Type B pancreatic cell (in vitro differentiated cells): ENCODE measurements around the gene GNB1L. TPM values are rescaled to one million over a fixed set of nuclear protein-coding genes. Genes with fewer than 3 reads are reported as not detected.

Experiments
- DNase-seq: peaks from one replicate; pipeline ENCODE4 v3.0.0; 2021; ENCODE audit warnings: mixed read lengths; ENCODE audit not compliant: unreplicated experiment; ENCODE audit errors: extremely low spot score
- H3K27ac Mint-ChIP-seq: 2 replicates; pipeline ENCODE4 v1.8.0; 2021; ENCODE audit warnings: mild to moderate bottlenecking, mixed read lengths
- H3K27me3 Mint-ChIP-seq: 2 replicates; pipeline ENCODE4 v1.8.0; 2021; ENCODE audit warnings: mixed read lengths
- H3K36me3 Mint-ChIP-seq: 2 replicates; pipeline ENCODE4 v1.8.0; 2021; ENCODE audit warnings: mixed read lengths
- H3K4me1 Mint-ChIP-seq: one replicate; pipeline ENCODE4 v1.8.0; 2021; ENCODE audit warnings: mixed read lengths; ENCODE audit not compliant: unreplicated experiment
- H3K4me3 Mint-ChIP-seq: 2 replicates; pipeline ENCODE4 v1.8.0; 2021; ENCODE audit warnings: mild to moderate bottlenecking, mixed read lengths
- H3K9me3 Mint-ChIP-seq: 2 replicates; pipeline ENCODE4 v1.8.0; 2021; ENCODE audit warnings: mixed read lengths
- total RNA-seq: library from RNA; stranded (reverse); gene quantifications from 2 replicates; pipeline ENCODE4 v1.2.1, GENCODE V29; 2021; ENCODE audit warnings: low replicate concordance
- TF ChIP-seq, protein P1 (sequence below): fragments of 200-600 bp; sonication (generic); conservative IDR thresholded peaks from 2 replicates; pipeline ENCODE4 v1.5.0; 2021; ENCODE audit warnings: antibody characterized with exemption, mild to moderate bottlenecking

GNB1L gene
- total RNA-seq, 1 donor from 2014 or later = 7.7 TPM

DNA sequence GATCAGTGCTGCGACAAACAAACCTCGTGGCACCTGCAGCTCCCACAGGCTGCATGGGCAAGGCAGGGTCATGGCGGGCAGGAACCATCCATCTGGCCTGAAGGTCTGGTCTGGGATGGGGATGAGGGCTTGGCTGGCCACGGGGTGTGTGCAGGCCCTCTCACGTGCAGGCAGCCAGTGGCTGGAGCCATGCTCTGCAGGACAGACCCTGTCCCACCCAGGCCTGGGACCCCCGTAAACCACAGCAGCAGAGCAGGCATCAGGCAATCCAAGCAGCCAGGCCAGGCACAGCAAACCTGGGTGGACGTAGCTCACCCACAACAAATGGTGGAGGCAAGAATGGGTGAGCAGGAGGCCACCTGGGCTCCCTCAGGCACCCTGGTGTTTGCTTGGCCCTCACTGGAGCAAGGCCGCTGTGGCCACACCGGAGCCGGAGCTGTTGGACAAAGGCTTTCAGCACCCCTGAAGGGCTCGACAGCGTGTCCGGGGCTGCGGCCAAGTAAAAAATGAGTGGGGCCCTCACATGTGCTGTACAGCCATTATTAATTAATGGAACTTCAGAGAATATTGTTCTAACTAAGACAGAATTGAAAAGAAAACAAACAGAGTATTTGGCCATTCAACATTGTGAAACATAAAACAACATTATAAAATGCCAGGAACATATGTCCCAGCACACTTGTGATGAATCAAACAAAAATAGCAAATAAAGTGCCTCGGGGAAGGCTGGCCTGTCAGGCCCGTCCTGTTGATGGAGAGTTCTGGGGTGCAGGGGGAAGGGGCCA lies 24.0 kb upstream of the GNB1L start:
- no peaks in the 10 kb centered on the region for H3K9me3 Mint-ChIP-seq
- peaks cover 21% of the 10 kb centered on the region for H3K4me1 Mint-ChIP-seq
- H3K4me3 Mint-ChIP-seq = peak overlapping the region; percentile 7
- TF ChIP-seq, protein P1, sequence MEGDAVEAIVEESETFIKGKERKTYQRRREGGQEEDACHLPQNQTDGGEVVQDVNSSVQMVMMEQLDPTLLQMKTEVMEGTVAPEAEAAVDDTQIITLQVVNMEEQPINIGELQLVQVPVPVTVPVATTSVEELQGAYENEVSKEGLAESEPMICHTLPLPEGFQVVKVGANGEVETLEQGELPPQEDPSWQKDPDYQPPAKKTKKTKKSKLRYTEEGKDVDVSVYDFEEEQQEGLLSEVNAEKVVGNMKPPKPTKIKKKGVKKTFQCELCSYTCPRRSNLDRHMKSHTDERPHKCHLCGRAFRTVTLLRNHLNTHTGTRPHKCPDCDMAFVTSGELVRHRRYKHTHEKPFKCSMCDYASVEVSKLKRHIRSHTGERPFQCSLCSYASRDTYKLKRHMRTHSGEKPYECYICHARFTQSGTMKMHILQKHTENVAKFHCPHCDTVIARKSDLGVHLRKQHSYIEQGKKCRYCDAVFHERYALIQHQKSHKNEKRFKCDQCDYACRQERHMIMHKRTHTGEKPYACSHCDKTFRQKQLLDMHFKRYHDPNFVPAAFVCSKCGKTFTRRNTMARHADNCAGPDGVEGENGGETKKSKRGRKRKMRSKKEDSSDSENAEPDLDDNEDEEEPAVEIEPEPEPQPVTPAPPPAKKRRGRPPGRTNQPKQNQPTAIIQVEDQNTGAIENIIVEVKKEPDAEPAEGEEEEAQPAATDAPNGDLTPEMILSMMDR = no peak
- H3K36me3 Mint-ChIP-seq = peaks cover 3% of the 10 kb centered on the region
- peaks cover 4% of the 10 kb centered on the region for H3K27me3 Mint-ChIP-seq
- H3K27ac Mint-ChIP-seq = peak overlapping the region; percentile 51
- DNase-seq = peak; percentile 68

DNA sequence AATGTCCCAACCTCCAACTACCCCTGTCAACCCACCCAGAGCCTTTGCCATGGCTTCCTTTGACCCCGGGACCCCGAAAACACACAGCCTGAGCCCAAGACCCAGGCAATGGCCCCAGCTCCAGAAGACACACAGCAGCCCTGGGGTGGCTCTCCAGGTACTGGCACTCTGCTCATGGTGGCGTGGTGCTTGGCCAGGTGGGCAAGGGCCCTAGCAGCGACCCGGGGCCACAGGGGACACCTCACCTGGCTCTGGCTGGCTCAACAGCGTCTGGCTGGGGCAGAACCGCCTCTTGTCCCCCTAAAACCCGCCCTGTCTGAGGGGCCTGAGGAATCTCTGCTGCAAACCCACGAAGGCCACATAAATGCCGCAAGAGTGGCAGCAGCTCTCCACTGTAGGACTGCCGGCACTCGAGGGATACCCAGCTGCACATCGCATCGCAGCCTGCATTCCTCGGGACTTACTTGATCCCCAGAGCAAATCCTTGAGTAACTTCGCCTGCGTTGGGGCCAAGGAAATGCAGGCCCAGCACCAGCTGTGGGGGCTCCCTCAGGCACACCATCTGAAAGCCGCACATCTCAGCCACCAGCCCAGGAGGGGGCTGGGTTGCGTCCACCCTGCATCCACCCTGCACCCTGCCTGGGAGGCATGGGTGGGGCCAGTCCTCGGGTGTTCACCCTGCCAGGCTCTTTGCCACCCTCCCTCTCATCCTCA lies 23.1 kb upstream of the GNB1L start:
- Mint-ChIP-seq H3K27me3 (peaks cover 4% of the 10 kb centered on the region), H3K4me1 (peaks cover 21% of the 10 kb centered on the region), H3K4me3 (no peak overlapping the region), H3K9me3 (no peaks in the 10 kb centered on the region), H3K27ac (no peak overlapping the region), H3K36me3 (peaks cover 3% of the 10 kb centered on the region)
- TF ChIP-seq, protein P1 = no peak
- DNase-seq = peak; percentile 64

DNA sequence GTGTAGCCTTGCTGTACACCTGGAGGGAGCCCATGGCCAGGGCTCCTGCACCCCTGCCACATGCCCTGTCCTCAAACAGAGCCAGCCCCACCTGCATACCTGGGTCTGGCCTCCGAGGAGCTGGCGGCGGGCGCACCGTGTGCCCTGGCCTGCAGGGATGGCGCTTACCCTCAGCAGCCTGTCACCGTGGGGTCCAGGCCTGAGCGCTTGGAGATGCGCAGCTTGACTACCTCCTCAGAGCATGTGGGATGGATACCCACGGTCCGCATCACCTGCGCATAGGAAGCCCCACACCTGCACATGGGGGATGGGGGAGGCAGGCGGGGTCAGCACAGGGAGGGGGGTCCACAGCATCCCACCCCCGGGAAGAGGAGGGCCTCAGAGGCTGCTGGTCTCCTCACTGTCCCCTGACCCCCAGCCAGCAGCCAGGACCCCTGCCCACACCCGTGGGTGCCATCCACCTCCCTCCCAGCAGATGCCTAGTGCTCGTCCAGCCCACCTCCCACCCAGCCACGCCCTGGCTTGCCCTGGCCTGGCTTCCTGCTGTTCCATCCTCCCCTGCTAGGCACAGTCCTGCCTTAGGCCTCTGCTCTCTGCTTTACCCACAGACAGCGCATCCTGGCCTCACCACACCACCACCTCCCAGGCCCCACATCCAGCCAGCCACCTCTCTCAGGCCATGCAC lies 22.4 kb upstream of the GNB1L start:
- peaks cover 21% of the 10 kb centered on the region for H3K4me1 Mint-ChIP-seq
- peak; percentile 68 for DNase-seq
- H3K4me3 Mint-ChIP-seq = no peak overlapping the region
- H3K27ac Mint-ChIP-seq = no peak overlapping the region
- H3K9me3 Mint-ChIP-seq = no peaks in the 10 kb centered on the region
- H3K27me3 Mint-ChIP-seq = peaks cover 4% of the 10 kb centered on the region
- peaks cover 3% of the 10 kb centered on the region for H3K36me3 Mint-ChIP-seq
- TF ChIP-seq, protein P1 = no peak

DNA sequence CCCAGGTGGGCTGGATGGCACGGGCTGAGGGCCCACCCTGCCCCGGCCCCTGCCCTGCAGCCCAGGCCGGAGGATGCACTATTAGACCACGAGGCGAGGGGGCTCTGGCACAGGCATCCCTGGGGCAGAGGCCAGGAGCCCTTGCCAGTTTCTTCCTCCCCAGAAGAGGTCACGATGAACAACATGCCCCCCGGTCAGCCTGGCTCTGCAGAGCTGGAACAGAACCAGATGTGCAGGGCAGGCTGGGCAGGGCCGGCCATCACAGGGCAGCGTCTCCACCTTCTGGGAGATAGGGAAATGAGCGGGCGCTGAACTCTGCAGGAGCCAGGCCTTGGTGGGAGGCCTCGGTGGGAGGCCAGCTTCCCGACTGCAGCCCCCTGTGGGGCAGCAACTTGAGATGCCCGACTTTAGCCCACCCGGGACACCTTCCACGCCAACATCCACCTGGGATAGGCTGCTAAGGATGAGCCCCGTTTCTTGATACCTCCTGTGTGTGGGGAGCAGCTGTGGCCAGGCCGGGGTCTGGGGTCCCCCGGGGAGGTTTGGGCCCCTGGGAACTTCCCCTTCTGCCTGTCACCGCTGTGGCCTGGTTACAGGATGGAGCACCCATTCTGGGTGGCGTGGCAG lies 21.8 kb upstream of the GNB1L start:
- Mint-ChIP-seq H3K27me3 (peaks cover 4% of the 10 kb centered on the region), H3K4me3 (no peak overlapping the region), H3K9me3 (no peaks in the 10 kb centered on the region), H3K36me3 (peaks cover 3% of the 10 kb centered on the region), H3K4me1 (peaks cover 16% of the 10 kb centered on the region), H3K27ac (no peak overlapping the region)
- TF ChIP-seq, protein P1 = no peak
- DNase-seq = no peak

DNA sequence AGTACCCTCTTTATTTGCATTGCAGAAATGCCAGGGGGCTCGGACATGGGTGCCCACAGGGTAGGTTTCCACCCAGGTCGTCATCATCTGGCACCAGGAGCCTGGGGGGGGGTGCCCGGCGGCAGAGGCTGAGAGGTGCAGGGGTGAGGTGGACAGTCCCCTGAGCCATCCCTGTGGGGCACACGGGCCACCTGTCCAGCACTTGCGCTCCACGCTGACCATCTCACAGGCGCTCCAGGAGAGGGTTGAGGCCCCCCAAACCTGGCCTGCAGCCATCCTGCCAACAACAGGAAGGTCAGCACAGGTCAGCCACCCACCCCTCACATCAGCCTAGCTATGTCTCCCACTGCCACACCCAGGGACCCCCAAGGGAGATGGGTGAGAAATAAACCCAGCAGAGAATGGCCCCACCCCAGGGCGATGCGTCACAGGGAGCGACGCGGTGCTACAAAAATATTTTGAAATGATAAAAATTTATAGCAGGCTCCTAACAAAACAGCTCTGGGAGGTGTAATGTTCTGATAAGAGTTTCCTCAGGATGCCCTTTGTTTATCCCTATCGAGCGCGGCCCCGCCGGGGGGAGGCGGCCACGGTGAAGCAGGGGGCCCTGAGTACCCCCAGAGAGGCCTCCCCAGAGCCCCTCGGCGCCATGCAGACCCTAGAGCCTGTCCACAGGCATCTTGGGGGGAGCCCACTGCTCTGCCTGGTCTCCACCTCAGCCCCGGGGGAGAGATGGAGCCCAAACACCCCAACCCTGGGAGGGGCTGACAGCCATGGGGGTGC lies 21.0 kb upstream of the GNB1L start:
- no peak overlapping the region for H3K27ac Mint-ChIP-seq
- H3K36me3 Mint-ChIP-seq = no peaks in the 10 kb centered on the region
- TF ChIP-seq, protein P1 = no peak
- peaks cover under 1% of the 10 kb centered on the region for H3K27me3 Mint-ChIP-seq
- no peaks in the 10 kb centered on the region for H3K9me3 Mint-ChIP-seq
- peak; percentile 68 for DNase-seq
- peaks cover 9% of the 10 kb centered on the region for H3K4me1 Mint-ChIP-seq
- no peak overlapping the region for H3K4me3 Mint-ChIP-seq
